Fibroblast of skin of abdomen (primary cell): ENCODE results near the gene OR2A12. TPM values are rescaled to one million over a fixed set of nuclear protein-coding genes. Genes with fewer than 3 reads are reported as not detected.
"Not testable (repeated sequence)": the region's sequence is repeated elsewhere in the genome, so short reads cannot be mapped to it uniquely, and the experiment has no call there.

Experiments used
- DNase-seq: peaks from one replicate; pipeline ENCODE4 v3.0.0-alpha.2; 2013
- polyA plus RNA-seq, 2 experiments: library from polyadenylated mRNA; unstranded; fragments of 120-200 nt; gene quantifications; one replicate each; pipeline ENCODE4 v1.2.1, GENCODE V29; 2013; ENCODE audit not compliant: insufficient read length in 2 of 2

Gene OR2A12, protein sequence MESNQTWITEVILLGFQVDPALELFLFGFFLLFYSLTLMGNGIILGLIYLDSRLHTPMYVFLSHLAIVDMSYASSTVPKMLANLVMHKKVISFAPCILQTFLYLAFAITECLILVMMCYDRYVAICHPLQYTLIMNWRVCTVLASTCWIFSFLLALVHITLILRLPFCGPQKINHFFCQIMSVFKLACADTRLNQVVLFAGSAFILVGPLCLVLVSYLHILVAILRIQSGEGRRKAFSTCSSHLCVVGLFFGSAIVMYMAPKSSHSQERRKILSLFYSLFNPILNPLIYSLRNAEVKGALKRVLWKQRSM
- polyA plus RNA-seq (2013, experiment 1 of 2; ENCODE audit: insufficient read length), result not detected
- polyA plus RNA-seq (2013, experiment 2 of 2; ENCODE audit: insufficient read length), result not detected

DNA sequence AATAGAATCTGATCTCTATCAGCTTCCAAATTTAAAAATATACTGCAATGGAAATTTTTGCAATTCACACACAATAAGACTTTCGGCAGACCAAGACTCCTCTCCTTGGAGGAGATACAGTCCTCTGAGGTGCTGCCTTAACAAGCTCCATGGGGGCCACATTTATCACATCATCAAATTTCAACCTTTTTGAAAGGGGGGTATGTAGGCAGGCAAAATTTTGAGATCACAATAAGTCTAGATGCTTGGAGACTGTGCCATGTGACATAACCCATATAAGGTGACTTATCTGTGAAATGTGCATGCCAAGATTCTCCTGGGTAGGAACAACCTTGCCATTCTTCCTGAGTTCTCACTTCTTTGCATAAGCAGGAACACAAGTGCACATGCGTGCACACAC, at the start of gene OR2A12:
OR2A12 (plus strand) TSS at position 301 of the 400 bp plus-strand sequence. CDS start 8,830 bp downstream, outside the sequence.
- DNase-seq, result no peak

DNA sequence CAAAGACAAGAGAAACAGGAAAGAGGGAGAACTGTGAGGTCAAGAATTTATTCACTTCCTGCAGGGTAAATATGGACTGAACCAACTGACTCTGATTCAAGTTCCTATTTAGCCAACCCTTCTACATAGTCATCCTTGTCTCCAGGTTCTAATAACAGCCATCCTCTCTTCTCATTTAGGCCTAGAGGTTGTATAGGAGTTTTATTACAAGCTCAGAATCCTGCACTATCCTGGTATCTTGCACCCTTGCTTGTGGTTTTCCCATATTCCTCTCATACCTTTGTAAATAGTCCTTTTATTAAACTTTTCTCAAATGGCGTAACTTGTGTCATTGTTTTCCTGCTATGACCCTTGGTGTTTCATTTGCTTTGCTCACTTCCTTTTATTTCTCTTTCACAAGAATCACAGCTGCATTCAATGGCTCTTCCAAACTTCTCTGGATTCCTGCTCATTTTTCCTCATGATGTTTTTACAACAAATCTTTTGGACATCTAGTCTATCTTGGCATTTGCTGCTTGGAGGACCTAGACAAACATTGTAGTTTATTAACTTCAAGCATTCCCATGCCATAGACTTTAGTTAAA, 49.7 kb upstream of the OR2A12 start:
- no peak for DNase-seq

GRCh38 chr7:144037414-144038035, 48.6 kb upstream of the OR2A12 start:
- DNase-seq, result no peak

GRCh38 chr7:144038887-144039286, 47.2 kb upstream of the OR2A12 start:
- no peak for DNase-seq

GRCh38 chr7:144048648-144049047, 37.4 kb upstream of the OR2A12 start, which contains the start of gene OR2A5:
Gene OR2A5 (plus strand): TSS chr7:144048948. CDS start chr7:144050402, 1,454 bp downstream.
- no peak for DNase-seq

- no peak for DNase-seq
These were observed 36.6 kb upstream of the OR2A12 start for GRCh38 chr7:144049491-144049890.

DNA sequence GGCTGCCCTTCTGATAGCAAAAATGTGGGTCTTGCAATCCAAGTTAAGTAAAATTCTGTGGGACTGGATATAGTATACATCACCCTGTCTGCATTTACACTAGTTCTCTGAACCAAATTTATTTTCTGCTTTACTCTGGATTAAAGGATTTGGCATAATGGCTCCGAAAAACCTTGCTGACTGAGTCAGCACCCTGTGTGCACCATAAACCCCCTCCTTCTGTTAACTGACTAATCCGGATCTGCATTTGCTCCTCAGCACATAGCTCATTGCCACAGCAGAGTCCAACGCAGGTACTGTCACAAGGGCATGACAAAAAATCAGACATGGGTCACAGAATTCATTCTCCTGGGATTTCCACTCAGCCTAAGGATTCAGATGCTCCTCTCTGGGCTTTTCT, 36.0 kb upstream of the OR2A12 start:
- no peak for DNase-seq

- not testable (repeated sequence) for DNase-seq
These were observed 35.2 kb upstream of the OR2A12 start for GRCh38 chr7:144050884-144051283.

GRCh38 chr7:144057954-144058353, 28.1 kb upstream of the OR2A12 start:
- DNase-seq, result no peak

DNA sequence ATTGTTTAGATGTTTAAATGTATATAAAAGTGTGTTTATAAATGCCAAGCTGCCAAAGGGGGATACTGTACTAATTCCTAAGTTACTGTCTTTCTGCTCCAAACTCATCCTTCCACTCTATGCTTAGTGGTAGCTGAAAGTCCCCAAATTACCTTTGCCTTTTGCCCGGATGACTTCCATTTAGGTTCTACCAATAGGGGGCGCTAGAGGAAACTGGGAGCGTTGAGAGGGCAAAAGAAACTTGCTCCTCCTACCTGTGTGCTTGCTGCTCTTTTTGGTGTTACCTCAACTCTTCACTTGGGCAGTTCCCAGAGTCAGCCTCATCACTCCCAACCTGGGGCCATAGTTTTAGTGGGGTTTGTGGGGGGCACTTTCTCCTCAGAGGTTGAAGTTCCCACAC, 22.4 kb upstream of the OR2A12 start:
- no peak for DNase-seq

DNA sequence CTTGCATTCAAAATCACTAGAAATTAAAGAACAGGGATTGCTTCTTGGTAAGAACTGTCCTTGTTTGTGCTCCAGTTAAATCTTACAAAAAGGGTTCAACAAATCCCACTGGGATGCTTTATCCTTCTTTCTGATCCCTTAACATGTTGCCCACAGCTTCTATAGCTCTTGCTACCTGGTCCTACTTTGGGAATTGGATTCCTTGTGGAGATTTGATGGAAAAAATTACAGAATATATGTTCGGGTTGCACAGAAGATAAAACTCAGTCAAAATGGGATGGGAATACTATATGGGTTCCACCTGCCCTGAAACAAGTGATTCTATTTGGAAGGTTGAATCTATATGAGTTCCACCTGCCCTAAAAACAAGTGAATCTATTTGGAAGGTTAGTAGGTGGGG, 16.6 kb upstream of the OR2A12 start, which contains the start of gene OR2A25:
OR2A25 (plus strand) TSS at position 301 of the 400 bp plus-strand sequence. CDS start 4,409 bp downstream, outside the sequence.
- no peak for DNase-seq

DNA sequence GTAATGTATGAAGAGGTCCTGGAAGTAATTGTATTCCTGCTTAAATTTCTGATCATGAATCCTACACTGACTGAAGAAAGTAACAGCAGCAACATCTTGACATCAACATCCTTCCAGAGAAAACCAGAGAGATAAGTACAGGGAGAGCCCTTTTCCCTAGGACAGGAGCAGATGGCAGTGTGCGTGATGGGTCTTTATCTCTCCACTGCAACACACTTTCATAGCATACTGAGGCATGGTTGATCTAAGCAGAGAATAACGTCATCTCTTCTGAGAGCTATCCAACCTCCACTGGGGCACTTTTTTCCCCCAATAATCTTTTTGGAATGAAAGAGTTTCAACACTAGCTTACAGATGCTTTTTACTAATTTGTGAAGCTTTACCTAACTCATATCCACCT, 16.1 kb upstream of the OR2A12 start:
- DNase-seq, result no peak

DNA sequence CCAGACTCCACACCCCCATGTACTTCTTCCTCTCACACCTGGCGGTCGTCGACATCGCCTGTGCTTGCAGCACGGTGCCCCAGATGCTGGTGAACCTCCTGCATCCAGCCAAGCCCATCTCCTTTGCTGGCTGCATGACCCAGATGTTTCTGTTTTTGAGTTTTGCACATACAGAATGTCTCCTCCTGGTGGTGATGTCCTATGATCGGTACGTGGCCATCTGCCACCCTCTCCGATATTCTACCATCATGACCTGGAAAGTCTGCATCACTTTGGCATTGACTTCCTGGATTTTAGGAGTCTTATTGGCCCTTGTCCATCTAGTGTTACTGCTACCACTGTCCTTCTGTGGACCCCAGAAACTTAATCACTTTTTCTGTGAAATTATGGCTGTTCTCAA, 11.7 kb upstream of the OR2A12 start:
- no peak for DNase-seq

- no peak for DNase-seq
These were observed 652 bp downstream of the OR2A12 start for GRCh38 chr7:144086730-144087129.

DNA sequence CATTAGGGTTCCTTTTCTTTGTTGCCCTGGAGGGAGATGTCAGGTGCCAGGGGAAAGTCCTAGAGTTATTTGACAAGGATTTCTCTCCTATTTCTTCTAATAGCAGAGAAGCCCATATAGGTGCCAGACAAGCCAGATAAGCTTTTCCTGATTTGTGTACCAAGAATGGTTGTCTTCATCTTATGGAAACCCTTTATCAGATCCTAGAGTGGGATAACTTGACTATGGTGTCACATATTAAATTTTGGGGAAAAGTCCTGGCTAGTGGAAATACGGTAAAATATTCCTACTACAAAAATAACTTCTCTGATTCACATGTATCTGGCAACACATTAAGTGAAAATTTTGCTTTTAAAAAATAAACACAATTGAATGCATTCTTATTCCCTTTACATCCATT, 1.2 kb downstream of the OR2A12 start:
- DNase-seq, result no peak

DNA sequence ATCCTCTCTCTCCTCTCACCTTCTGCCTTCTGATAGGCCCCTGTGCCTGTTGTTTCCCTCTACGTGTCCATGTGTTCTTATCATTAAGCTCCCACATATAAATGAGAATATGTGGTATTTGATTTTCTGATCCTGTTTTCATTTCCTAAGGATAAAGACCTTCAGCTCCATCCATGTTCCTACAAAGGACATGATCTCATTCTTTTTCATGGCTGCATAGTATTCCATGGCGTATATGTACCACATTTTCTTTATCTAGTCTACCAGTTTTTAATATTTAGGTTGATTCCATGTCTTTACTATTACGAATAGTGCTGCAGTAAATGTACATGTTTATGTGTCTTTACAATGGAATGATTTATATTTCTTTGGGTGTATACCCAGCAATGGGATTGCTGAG, 4.6 kb downstream of the OR2A12 start:
- DNase-seq, result no peak

- DNase-seq, result no peak
These were observed 12.7 kb downstream of the OR2A12 start for GRCh38 chr7:144098776-144099175.

DNA sequence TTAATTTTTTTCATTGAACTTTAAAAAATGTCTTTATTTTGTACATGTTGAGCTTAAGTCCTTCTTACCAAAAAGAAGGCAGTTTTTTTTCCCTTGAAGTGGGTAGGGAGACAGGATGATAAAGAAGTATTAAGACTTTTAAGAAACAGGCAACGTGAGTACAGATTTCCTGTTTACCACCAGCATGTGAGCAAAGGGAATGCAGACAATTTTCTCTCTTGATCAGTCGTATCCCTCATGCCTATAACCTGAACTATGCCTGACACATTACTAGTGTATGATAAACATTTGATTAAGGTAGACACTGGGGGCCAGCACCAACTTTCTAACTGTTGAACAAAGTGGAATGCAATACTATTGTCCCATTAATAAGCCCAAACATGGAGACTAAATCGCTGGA, 14.5 kb downstream of the OR2A12 start:
- no peak for DNase-seq

GRCh38 chr7:144102041-144102440, 16.0 kb downstream of the OR2A12 start:
- DNase-seq, result no peak

GRCh38 chr7:144105211-144105610, 19.1 kb downstream of the OR2A12 start:
- DNase-seq, result no peak

- DNase-seq, result no peak
These were observed 23.2 kb downstream of the OR2A12 start, which contains the start of gene OR2A2 for GRCh38 chr7:144109283-144109682. Gene OR2A2 (plus strand): TSS chr7:144109583. CDS start chr7:144109583, 0 bp downstream.

- no peak for DNase-seq
These were observed 24.2 kb downstream of the OR2A12 start for GRCh38 chr7:144110272-144110671.

GRCh38 chr7:144113651-144114050, 27.6 kb downstream of the OR2A12 start:
- DNase-seq, result no peak
